GM12878 (cell line): Measurements from ENCODE around the gene PDCD1LG2.

Experiments
- CHD2 ChIP-seq: IDR thresholded peaks from 2 replicates; pipeline ENCODE4 v1.6.1; 2011; ENCODE audit warnings: low read depth, low read length, improper control_type of control experiment, borderline replicate concordance
- CTCF ChIP-seq, 3 experiments: IDR thresholded peaks in 2 of 3; conservative IDR thresholded peaks in 1 of 3; 2 replicates each; pipeline ENCODE4 v1.5.1; 2011; ENCODE audit warnings: low read depth in 3 of 3, low read length in 3 of 3, mild to moderate bottlenecking in 3 of 3, control low read depth in 2 of 3, moderate library complexity in 2 of 3, inconsistent platforms in 1 of 3, mixed read lengths in 1 of 3; ENCODE audit not compliant: control insufficient read depth in 2 of 3, insufficient read depth in 1 of 3; ENCODE audit errors: extremely low read depth in 1 of 3
- EP300 ChIP-seq, 2 experiments: fragments of 150-350 bp in 1 of 2; IDR thresholded peaks; 2 replicates each; pipeline ENCODE4 v1.6.1; 2011 to 2012; ENCODE audit warnings: low read depth in 2 of 2, low read length in 2 of 2, borderline replicate concordance in 1 of 2, improper control_type of control experiment in 1 of 2, inconsistent platforms in 1 of 2; ENCODE audit not compliant: control insufficient read depth in 1 of 2
- GABPA ChIP-seq: IDR thresholded peaks from 2 replicates; pipeline ENCODE4 v1.6.1; 2014; ENCODE audit warnings: antibody characterized with exemption, low read depth, mild to moderate bottlenecking, inconsistent platforms
- JUNB ChIP-seq: IDR thresholded peaks from 2 replicates; pipeline ENCODE4 v1.6.1; 2016; ENCODE audit warnings: antibody characterized with exemption, mild to moderate bottlenecking
- MTA3 ChIP-seq: IDR thresholded peaks from 2 replicates; pipeline ENCODE4 v1.6.1; 2012; ENCODE audit warnings: low read length, inconsistent platforms, borderline replicate concordance
- NFXL1 ChIP-seq: fragments of 450-650 bp; IDR thresholded peaks from 2 replicates; pipeline ENCODE4 v1.6.1; 2017; ENCODE audit warnings: antibody characterized with exemption, mild to moderate bottlenecking, borderline replicate concordance
- NFYB ChIP-seq: IDR thresholded peaks from 2 replicates; pipeline ENCODE4 v1.6.1; 2011; ENCODE audit warnings: low read depth, mild to moderate bottlenecking, low read length, improper control_type of control experiment, moderate library complexity; ENCODE audit not compliant: insufficient read depth
- PRDM15 ChIP-seq: fragments of 450-650 bp; formaldehyde crosslinking; IDR thresholded peaks from 2 replicates; pipeline ENCODE4 v1.4.0; 2020; ENCODE audit warnings: mild to moderate bottlenecking, moderate library complexity
- TCF7 ChIP-seq: IDR thresholded peaks from 2 replicates; pipeline ENCODE4 v1.6.1; 2014; ENCODE audit warnings: antibody characterized with exemption, borderline replicate concordance
- ZSCAN29 ChIP-seq: fragments of 450-650 bp; IDR thresholded peaks from 2 replicates; pipeline ENCODE4 v1.6.1; 2017; ENCODE audit warnings: mild to moderate bottlenecking, moderate library complexity

GRCh38 chr9:5569891-5570290 is 59.6 kb downstream of the PDCD1LG2 start:
- TF ChIP-seq JUNB (no peak), CTCF (IDR thresholded peaks at IDR 0.05 in 2 of 3, conservative IDR thresholded peaks at IDR 0.05 in 1 of 3; ENCODE audit: control insufficient read depth in 2 of 3, extremely low read depth in 1 of 3, insufficient read depth in 1 of 3, low read depth in 3 of 3, low read length in 3 of 3) (no peak), MTA3 (no peak), EP300 (IDR thresholded peaks at IDR 0.05; ENCODE audit: borderline replicate concordance in 1 of 2, control insufficient read depth in 1 of 2, low read depth in 2 of 2, low read length in 2 of 2) (no peak), NFXL1 (no peak), CHD2 (no peak), ZSCAN29 (no peak), NFYB (no peak), GABPA (no peak), TCF7 (no peak), PRDM15 (no peak)
